T follicular helper cell (primary cell): ENCODE data around the gene SPTLC1.
"Not testable (repeated sequence)": the region's sequence is repeated elsewhere in the genome, so short reads cannot be mapped to it uniquely, and the experiment has no call there.

ENCODE experiments used
- DNase-seq: peaks from one replicate; pipeline ENCODE4 v3.0.0-alpha.2; 2020; ENCODE audit warnings: low read depth
- total RNA-seq, 2 experiments: gene quantifications; one replicate each; lab custom pipeline; 2026; lab: John Stamatoyannopoulos, UW

Gene SPTLC1
- total RNA-seq: 68.1 to 85.4 reads per million in 2 experiments

DNA sequence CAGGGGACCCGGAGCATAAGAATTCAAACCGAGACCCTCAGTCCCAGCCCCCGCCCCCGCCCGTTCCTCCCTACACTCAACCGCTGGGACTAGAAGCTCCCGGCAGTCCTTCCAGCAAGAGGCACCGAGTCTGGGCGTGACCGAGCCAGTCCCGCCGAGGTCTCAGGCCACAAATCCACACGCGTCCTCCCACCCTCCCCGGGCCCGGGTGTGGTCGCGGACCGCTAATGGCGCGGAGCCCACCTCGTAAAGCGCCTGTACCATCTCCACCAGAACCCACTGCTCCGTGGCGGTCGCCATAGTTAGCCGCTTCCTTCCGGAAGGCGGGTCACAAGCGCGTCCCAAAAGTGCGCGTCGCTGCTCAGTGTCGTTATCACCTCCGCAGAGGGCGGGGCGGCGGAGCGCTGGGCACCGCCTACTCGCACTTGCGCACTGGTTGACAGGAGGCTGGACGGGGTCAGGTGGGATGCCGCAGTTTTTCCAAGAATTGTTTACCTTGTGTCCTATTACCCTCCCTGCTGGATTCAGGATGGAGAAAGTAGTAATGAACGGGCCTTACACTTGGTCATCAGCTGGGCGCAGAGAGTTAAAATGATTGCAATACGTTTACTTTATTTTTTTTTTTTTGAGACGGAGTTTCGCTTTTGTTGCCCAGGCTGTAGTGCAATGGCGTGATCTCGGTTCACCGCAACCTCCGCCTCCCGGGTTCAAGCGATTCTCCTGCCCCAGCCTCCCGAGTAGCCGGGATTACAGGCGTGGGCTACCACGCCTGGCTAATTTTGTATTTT, at the start of gene SPTLC1:
TSS of gene SPTLC1 (minus strand) at position 343 of the 788 bp plus-strand sequence. CDS start at position 300, 43 bp downstream.
- peak; percentile 89 for DNase-seq

DNA sequence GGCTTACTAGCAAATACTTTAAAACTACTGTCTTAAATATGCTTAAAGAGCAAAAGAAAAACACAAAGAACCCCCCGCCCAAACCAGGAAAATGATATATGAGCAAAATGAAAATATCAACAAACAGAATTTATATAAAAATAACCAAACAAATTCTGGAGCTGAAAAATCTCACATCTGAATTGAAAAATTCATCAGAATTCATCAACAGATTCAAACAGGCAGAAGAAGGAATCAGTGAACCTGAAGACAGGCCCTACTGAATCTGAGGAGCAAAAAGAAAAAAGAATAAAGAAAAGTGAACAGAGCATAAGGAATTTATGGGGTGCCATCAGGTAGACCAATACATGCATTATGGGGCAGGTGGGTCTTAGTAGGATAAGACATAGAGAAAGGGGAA, 49.8 kb upstream of the SPTLC1 start:
- no peak for DNase-seq

DNA sequence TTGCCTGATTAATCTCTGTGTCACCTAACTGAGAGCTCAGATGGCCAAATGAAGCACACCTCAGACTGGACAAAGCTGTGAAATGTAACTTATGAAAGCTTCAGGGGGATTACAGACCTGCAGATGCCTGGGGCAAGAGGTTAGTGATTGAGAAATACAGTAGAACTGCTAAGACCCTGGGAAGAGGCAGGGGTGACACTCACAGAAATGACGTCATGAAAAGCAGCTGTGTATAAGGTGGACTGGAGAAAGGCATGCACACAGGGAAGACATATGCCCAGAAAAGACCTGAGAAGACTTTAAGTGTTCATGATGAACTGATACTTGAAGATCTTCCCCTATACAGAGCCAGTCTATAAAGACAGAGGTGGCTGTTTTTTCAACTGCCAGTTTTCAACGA, 49.3 kb upstream of the SPTLC1 start:
- DNase-seq: no peak

DNA sequence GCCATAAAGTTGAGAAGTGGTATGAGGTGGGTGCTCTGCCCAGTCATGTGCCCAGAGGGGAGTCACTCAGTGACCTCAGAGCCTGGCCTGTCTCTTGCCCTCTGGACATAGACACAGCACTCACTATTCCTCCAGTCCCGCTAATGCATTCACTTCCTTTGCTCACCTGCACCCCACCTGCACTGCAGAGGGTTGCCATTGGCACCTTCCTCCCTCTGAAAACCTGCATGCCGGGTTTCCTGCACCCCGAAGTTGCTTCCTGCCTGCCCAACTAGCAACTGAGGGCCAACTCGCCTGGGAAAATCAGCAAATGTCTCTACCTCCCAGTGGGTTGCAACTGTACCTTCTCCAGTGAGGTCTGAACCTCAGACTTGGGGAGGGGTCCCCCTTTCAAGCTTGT, 48.1 kb upstream of the SPTLC1 start:
- no peak for DNase-seq

DNA sequence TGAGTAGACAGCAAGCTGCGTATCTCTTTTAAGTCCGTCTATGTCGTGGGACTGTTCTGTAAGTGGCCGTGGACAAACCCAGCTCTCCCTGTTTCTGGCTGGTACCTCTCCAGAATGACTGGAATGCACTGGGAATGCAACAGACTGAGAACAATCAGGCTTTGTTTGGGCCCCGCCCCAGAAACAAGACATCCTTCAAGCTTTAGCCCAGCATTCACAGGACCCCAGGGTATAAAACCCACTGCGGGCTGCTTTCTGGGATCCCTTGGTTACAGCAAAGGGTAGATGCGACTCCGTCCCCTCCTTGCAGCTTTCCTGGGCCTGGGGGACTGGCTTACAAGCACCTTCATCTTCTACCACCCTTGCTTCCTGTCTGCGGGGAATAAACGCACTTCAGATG, 45.6 kb upstream of the SPTLC1 start:
- no peak for DNase-seq

DNA sequence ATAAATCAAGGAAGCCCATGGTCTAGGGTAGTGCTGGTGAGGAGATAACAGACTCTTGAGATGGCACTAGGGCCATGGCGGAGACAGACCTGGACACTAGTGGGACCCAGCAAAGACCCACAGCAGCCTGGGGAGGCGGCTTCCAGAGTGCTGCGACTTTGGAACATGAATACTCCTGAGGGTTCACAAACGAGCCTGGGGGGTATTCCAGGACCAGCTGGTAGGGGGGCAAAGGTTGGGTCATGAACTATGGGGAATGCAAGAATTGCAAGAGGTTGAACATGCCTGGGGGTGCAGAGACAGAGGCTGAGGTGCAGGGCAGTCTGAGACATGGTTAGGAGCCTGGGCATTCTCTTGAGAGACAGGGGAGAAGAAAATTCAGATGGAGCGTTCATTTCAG, 43.8 kb upstream of the SPTLC1 start:
- no peak for DNase-seq

- no peak for DNase-seq
Measured at GRCh38 chr9:92158097-92158601, 42.9 kb upstream of the SPTLC1 start.

DNA sequence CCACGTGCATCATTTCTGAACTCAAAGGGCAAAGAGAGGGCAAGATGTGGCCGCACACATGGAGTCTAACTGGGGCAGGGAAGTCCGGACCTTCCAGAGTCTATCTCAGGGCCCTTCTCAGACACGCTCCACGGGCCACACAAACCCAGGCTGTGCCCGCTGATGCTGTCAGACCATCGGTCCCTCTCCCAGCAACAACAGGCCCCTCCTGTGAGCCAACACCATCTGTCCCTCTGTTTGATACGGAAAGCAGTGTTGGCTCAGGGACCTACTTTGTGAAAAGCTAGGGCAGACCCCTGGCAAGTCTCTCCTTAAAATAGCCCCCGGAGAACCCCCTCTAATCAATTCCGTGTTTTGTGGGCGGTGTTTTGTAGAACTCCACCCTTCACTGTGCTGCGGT, 40.5 kb upstream of the SPTLC1 start:
- not testable (repeated sequence) for DNase-seq

DNA sequence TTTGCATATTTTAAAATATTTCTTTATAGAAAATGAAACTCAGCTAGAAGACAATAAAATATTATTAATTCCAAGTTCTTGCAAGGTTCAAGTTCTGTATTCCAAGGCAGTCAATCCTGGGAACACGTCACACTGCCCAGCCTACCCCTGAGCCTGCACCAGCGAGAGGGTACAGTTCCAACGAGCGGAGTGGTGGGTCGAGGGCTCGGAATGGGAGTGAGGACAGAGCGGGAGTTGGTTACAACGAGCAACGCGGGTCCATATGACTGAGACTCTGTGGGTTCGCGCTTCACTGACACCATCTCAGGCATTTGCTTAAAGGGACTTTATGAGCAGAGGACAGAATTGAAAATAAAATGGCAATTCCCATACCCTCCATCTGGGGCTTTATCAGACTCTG, 40.0 kb upstream of the SPTLC1 start:
- no peak for DNase-seq

DNA sequence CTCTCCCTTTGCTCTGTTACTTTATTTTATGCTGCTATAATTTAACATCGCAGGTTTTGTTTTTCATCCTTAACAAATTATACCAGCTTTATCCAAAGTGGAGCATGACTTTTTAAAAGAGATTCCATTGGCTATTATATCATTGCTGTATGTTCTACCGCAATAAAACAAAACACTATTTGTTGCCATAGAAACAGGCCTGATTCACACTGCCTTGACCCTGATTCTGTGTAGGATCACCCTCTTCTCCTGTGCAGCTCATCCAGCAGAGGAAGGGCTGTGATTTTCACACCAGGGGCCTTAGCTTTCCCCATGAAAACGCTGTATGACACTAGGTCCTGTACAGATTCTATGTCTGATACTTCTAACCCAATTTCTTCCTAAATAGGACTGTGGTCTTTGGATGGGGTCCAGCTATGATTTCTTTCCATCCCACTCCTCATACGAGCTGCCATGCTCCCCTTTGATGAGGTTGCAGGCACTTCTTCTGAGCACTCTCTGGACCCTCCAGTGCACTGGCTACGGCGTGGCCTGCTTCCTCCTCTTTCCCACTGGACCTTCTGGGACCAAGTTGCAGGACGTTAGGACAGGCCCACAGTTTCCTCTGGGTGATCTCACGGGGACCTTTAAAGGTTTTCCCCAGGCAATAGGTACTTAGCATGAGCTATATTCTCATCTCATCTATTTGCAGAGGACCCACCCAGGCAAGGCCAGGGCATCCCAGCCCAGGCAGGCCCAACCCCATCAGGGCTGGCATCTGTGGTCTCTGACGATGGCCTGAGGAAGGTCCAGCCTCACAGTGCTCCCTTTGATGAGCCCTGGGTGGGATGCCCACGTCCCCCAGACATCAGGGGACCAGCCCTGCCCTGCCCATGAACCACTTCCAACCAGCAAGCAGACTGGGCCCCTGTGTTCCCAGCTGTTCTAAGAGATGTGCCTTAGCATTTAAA, 38.5 kb upstream of the SPTLC1 start:
- not testable (repeated sequence) for DNase-seq

DNA sequence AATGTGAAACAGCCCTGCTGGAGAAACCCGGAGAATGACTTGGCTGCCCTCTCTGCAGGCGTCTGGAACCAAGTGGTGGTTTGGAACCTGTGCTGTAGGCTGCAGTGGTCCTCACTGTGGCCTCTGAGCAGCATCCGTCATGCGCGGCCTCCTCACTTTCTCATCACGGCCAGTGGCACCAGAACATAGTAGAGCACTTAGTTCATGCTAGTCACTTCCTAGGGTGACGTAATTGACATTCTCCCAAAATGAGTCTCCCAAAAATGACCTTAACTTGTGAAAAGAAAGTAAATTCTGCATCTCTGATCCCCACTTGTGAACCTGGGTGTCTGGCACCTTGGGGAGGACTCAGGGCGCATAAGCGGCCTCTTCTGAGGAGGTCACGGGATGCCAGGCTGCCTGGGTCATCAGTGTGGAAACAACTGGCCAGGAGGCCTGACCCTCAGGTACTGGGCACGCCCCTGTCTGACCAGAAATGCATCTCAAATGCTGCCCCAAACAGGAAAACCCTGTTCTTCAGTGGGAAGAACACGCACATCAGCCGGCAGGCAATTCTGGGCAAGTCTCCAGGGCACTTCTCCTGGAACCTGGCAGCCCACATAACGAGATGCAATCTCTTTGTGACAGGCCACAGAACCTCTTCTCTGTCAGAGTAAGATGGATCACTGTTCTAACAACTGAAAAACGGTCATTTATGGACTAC, 36.6 kb upstream of the SPTLC1 start:
- no peak for DNase-seq

DNA sequence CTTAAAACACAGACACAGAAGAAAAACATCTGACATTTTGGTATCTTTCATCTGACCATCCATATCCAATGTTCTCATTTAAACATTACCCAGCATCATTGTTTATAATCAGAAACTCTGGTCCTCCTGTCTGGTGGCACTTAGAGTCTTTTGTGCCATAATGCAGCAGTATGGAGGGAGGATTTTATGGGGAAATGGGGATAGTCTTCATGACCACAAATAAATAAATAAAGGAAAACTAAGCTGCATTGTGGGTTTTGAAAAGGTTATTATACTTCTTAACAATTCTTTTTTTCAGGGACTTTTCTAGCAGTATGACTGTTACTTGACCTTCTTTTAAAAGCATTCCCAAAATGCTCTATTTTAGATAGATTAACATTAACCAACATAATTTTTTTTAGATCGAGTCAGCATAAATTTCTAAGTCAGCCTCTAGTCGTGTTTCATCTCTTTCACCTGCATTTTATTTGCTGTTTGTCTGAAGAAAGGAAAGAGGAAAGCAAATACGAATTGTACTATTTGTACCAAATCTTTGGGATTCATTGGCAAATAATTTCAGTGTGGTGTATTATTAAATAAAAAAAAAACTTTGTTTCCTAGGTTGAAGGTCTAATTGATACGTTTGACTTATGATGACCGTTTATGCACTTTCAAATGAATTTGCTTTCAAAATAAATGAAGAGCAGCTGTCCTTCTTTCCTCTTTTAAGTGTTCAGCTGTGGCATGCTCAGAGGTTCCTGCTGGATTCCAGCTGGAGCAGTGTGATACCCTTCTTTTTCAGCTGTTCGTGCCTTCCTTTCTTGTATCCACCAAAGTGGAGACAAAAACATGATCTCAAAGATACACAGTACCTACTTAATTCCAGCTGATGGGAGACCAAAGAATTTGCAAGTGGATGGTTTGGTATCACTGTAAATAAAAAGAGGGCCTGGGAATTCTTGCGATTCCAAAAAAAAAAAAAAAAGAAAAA, 35.6 kb upstream of the SPTLC1 start:
- DNase-seq: not testable (repeated sequence)

GRCh38 chr9:92147852-92148180, 32.6 kb upstream of the SPTLC1 start:
- DNase-seq: no peak

GRCh38 chr9:92147030-92147851, 32.0 kb upstream of the SPTLC1 start:
- DNase-seq: no peak

- no peak for DNase-seq
Measured at GRCh38 chr9:92146610-92147009, 31.4 kb upstream of the SPTLC1 start.

DNA sequence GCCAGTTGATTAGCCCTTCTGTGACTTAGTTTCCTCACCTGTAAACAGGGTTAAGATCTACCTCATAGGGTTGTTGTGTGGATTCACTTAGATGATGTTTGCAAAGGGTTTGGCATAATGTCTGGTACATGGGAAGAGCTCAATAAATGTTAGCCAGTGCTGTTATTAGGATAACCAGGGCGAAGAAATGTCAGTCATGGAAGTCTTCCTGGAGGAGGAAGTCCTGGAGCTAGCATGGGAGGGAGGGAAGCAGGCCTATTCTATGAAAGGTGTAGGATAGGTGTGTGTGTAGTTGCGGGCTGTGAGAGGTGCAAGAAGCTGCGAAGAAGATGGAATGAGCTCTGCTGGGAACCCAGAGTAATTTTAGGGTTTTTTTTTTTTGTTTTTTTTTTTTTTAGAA, 30.6 kb upstream of the SPTLC1 start:
- not testable (repeated sequence) for DNase-seq

- no peak for DNase-seq
Measured at GRCh38 chr9:92142329-92142728, 27.1 kb upstream of the SPTLC1 start.

GRCh38 chr9:92141144-92142129, 26.2 kb upstream of the SPTLC1 start:
- no peak for DNase-seq

GRCh38 chr9:92140754-92141143, 25.5 kb upstream of the SPTLC1 start:
- DNase-seq: no peak
